GM19025 (cell line): ENCODE results near the gene UXS1.
"Not testable (repeated sequence)": the region's sequence is repeated elsewhere in the genome, so short reads cannot be mapped to it uniquely, and the experiment has no call there.

Source experiments
- ATAC-seq: cut with Tn5 transposase; IDR thresholded peaks from one replicate; pipeline ENCODE4 v1.9.1; 2021; ENCODE audit warnings: mild to moderate bottlenecking, low read depth, moderate library complexity; ENCODE audit not compliant: unreplicated experiment

The UXS1 gene

DNA sequence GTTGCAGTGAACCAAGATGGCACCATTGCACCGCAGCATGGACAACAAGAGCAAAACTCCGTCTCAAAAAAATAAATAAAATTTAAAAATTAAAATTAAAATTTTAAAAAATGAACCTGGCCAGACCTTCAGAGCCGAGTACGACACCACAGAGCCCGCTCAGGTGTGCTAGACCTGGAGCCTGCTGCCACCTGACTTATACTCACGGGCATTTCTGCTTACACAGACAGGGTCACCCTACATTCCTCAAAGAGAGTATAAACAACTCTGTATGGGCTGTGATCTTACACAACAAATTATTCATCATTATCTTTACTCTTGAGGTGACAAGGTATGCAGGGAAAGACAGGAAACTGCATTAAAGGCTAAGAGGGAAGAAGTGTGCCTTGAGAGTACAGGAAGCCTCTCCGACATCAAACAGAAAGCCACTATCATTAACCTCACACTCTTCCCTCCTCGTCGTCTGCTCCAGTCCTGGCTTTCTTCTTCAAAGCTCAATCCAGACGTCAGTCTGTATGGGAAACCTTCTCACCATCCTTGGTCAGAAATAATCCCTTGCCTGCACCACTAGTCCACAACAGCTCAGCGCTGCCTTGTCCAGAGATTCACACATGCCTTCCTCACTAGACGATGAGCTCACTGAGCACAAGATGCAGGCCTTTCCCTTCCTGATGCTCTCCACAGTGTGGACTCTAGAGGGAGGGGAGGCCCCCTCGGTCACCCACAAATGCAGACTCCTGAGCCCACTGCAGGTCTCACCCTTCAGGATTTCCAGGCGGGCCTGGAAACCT lies 56.2 kb downstream of the UXS1 start:
- ATAC-seq, result no peak

DNA sequence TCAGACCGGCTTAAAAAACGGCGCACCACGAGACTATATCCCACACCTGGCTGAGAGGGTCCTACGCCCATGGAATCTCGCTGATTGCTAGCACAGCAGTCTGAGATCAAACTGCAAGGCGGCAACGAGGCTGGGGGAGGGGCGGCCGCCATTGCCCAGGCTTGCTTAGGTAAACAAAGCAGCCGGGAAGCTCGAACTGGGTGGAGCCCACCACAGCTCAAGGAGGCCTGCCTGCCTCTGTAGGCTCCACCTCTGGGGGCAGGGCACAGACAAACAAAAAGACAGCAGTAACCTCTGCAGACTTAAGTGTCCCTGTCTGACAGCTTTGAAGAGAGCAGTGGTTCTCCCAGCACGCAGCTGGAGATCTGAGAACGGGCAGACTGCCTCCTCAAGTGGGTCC lies 62.9 kb downstream of the UXS1 start:
- ATAC-seq, result not testable (repeated sequence)

DNA sequence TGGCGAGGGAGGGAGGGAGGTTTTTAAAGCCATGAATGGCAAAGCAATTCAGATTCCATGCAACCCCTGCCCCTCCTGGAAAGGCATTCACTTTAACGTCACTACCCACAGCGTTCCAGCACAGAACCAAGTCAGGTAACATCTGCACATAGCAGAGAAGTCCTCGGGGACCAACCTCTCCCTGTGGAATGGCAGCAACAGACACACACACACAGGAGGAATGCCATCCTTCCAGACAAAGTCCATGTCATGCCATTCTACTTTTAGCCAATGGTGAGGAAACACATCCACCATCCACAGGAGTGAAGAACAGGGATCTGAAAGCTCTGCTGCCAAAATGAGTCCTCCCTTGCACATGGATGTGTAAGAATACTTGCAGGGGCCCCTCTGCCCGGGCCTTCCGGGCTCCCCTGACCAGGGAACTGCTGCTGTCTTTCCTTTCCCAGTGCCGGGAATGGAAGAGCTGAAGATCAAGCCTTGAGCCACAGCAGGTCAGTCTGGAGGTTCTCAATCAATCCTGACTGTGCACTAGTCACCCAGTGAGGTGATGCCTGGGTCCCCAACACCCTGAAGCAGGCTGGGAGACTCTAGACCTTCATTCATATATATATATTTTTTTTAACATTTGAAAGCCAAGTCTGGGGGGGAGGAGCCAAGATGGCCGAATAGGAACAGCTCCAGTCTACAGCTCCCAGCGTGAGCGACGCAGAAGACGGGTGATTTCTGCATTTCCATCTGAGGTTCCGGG lies 63.7 kb downstream of the UXS1 start:
- ATAC-seq, result no peak

DNA sequence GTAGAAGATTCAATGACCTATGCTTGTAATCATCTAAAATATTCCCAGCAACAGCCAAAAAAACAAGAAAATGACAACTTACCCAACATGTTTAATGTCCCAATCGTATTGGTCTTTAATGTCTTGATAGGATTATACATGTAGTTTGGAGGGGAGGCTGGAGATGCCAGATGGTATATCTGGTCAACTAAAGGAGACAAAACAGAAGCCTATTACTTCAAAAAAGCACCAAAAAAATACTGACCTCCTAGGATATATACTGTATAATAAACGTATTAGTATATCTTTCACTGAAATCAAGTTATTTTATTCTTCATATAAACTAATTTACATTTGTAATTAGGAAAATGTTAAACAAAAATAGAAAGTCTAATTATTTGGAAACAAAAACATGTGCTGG lies 64.5 kb downstream of the UXS1 start:
- no peak for ATAC-seq

DNA sequence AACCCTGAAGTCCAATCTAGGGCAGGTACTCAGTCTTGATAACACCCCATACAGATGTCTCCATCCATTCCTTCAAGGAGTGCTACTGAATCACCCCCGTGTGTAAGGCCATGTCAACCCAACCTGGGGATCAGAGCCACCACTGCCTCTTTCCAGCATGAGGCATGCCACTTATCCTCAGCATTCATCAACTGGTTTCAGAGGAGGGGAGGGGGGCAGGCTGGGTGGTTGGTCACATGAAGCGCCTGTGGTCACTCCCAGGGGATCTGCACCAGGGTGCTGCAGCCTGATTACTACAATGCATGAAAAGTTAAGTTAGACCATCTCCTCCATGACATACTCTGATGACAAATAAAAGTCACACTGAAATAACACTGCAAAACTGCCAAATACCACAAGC lies 65.0 kb downstream of the UXS1 start:
- no peak for ATAC-seq

DNA sequence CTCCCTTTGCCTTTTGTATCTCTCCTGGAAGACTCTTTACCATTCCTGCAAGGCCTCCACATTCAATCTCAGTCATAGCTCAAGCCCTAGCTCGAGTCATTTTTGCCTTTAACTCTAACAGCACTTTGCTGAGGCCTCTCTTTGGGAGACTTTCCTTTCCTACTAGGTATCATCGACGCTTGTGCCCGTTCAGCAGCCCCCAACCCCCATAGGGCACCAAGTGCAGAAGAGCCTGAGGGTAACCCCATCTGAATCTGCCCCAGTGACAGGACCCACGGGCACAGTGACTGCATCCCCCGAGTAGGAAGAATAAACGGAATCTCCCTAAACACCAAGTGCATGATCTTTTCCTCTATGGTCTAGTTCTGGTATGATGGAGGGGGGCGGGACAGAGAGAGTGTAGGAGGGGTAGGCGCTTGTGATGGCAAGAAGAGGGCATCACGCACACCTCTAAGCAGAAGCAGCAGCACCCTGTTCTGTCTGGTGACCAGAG lies 66.3 kb downstream of the UXS1 start:
- ATAC-seq, result no peak

DNA sequence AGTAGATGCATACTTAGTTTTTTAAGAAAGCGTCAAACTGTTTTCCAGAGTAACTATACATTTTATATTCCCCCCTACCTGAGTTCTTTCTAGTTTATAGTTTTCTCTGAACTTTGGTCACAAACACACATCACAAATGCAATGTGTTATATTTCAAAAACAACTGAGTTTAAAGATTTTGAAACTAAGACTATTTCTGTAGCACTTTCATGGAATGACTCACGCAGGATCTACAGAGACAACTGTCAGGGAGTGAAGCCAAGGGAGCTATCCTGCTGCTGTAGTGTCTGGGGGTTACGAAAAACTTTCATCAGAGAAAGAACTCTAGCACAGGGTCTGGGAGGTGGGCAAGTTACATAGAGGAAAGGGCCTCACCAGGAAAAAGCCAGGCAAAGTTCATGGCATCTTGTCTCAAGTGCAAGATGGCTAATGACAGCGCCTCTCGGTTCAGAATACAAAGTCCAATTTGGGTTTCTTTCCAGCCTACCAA lies 66.8 kb downstream of the UXS1 start:
- ATAC-seq, result no peak

DNA sequence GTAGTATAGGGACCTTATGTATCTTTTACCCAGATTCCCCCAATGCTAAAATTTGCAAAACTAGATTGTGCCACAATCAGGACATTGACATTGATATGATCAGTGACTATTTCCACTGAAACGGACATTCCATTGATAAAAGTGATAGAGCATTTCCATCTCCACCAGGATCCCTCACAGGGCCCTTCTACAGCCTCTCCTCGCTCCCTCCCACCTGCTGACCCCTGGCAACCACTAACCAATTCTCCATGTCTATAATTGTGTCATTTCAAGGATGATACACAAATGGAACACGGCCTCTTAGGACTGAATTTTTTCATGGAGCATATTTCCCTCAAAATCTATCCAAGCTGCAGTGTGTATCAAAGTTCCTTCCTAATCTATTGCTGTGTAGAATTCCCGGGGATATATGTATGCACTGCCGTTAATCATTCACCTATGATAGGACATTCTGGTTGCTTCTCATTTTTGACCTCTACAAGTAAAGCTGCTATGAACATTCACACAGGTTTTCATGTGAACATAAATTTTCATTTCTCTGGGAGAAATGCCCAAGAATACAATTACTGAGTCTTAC lies 67.3 kb downstream of the UXS1 start:
- ATAC-seq, result no peak

DNA sequence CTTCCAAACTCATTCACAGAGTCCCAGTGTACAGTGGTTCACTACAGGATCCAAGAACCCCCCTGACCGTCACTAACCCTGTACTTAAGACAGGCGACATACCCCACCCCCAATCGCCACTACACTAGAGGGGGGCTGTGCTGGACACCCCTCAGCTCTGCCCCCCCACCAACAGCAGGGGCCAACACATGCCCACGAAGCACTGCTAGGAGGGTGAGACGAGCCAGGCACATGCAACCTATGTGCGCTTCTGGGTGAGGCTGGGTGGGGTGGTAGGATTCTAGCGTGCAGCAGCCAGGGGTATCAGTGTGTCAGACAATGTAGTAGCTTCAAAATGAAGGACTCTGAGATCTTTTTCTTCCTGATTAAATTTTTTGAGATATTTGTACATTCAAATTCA lies 67.8 kb downstream of the UXS1 start:
- no peak for ATAC-seq

DNA sequence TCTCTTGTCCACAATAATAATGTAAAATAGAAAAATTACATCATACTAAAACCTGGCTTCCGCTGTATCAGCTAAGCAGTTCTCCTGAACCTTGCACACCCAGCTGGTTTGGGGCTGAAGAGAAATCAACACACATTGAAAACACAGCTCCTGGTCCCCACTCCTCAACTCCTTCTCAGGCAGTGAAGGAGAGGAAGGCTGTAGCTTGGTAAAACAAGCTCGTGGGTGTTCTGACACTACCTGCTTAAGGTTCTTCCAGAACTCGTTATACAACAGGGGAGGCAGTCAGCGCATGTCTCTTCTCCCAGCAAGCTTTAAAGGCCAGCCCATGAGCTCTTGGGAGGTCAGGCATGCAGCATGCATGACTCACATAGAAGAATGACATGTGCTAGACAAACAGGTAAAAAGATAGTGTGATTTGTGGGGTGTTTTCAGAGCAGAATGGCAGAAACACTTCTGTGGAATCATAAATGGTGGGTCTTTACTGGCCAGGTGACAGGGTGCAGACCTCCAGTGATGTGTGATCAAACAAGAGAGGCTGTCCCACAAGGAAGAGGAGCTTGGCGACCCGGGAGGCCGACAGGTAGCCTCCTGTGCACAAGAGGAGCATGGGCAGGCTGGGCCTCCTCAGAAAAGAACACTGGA lies 69.1 kb downstream of the UXS1 start:
- ATAC-seq, result no peak

DNA sequence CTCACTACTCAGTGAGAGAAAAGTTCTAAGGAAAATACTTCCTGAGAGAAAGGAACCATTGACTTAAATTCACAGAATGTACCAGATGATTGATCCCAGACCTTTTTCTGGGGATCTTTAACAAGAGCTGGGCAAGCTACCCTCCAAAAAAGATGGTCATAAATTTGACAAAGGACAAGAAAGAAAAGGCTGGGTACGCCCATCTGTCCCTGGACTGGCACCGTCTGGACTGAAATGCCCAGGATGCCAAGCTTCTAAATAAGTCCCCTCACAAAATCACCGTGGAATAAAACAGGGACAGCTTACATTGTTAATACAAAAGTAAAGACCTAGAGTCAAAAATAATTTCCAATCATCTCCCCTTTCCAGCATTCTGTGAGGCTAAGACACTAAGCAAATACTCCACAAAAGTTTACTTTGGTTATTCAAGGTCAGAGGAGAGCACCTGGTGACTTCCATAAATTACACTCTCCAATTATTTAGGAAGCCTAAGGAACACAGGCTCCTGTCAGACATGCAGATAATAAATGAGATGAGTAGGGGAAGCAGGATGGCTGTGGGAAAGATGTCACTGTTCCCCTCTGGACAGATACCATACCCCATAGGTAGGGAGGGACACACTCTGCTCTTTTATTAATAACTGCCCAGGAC lies 69.9 kb downstream of the UXS1 start:
- no peak for ATAC-seq

DNA sequence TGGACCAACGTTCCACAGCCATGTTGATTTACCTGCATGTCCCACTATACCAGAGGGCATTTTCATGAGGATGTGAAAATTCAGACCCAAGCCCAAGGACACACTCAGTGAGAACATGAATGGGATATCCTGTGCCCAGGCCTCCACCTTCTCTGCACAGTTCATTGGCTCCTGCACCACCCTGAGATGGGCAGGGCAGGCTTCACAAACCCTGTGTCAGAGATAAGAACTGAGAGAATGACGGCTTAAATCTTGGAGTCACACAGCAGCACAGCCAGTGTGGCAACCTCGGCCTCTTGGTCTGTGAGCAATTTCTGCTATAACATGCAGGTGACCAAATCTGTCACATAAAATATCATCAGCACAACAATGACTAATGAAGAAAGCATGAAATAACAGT lies 71.9 kb downstream of the UXS1 start:
- ATAC-seq, result no peak

DNA sequence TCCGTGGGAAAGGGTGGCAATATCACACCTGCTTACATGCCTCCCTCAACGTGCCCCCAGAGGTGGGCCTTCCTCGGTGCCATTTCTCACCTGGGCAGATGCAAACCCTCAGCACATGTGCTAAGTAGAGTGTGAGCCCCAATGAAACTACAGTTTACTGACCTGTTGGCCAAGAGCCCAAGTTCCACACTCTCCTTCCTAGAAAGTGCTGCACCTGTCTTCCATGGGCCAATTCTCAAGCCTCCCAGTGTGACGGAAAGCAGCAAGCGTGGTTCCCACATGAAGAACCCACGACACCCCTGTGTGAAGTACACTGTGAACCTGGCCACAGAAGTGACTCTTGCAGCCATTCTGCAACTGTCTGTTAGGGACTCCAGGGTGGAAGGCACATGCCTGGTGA lies 73.7 kb downstream of the UXS1 start:
- ATAC-seq, result no peak

DNA sequence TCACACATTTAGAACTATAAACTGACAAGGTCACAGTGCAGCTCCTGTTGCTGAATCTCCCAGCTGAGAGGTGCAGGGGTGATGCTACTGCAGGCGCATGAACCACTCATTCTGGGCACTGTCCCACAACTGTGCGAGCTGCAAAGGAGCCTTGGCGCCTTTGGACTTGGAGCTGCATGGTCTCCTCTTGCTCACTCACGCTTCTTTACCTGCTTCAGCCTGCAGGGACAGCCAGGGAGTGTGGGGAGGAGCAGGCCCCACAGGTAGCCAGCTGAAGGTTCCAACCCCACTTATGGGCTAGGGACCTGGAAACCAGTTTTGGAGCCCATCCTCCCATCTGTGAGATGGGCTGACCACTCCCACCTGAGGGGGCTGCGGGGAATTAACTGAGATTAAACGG lies 75.0 kb downstream of the UXS1 start:
- no peak for ATAC-seq

DNA sequence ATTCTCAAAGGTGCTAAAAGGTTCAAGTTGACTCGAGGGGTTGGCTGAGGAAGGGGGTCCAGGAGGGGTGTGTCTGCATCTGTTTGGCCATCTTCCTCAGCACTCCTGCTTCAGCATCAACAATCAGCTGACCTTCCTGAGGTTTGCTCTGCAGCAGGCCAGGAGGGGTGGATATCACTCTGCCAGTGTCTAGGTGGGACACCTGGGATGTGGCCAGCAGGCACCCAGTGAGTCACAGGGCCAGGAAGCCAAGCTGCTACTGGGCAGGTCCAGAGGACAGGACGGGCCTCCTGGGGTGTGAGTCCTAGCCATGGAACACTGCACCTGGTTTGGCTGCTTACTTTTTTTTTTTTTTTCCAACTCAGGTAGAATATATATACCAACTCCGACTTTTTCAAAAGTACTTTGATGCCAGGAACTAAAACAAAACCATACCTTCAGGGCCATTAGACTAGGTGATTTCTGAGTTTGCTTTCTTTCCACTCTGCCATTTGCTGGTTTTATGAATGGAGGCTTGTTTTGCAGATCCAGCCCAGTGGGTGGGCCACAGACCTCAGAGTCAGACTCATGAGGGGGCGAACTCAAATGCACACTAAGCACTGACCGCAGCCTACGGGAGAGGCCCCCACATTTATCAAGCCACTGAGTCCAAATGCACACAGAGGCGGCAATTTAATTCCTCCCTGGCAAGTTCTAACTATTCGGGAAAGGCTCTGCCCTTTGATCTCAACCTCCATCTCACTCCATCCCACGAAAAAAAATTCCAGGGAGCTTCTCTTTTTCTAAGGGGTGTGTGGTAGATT lies 76.0 kb downstream of the UXS1 start:
- no peak for ATAC-seq

DNA sequence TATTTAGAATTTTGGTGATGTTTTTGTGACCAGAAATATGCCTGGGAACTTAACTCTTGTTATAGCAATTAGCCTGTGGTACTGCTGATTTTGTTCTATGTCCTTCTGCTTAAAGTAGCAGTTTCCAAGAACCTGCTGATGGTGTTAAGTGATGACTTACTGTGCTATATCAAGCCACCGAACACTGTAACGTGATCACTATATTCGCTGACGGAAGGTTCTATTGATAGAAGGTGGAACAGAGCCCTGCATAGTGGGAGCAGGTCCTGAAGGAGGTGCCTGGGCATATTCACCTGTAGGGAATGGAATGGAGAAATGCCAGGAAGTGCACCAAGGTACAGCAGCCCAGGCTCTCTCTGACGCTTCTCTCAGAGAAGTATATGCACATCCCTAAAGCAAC lies 76.8 kb downstream of the UXS1 start:
- no peak for ATAC-seq

DNA sequence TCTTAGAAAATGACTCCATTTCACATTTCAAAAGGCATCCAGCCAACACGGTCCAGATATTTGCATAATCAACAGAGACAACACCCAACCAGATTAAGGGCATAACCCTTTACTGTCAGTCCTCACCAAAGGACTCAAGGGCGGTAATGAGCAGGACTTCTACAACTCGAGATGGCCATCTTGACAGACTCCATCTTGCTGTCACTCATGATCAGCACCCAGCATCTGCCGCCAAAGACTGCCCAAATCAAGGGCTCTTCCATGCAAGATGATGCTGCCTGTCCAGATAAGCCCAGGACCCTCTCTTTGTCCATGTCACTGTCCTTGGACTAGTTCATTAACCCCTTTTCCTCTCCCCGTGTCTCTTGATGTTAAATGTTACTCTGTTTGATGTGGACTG lies 77.9 kb downstream of the UXS1 start:
- ATAC-seq, result no peak

DNA sequence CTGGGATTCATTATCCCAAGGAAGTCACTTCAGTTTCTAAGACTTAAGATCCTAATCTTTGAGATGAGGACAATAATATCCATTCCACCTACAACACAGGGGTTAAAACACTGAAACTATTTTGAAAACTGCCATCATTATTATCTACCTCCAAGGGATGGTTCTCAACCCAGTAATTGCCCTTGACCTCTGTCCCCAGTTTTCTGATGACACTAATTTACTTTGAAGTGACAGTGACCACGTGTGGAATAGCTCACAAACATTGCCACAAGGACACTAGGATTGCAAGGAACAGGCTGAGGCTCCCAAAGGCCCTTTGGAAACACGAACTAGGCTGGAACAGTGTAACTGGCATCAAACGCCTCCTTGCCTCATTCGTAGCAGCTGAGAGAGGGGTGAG lies 78.4 kb downstream of the UXS1 start:
- ATAC-seq, result no peak

DNA sequence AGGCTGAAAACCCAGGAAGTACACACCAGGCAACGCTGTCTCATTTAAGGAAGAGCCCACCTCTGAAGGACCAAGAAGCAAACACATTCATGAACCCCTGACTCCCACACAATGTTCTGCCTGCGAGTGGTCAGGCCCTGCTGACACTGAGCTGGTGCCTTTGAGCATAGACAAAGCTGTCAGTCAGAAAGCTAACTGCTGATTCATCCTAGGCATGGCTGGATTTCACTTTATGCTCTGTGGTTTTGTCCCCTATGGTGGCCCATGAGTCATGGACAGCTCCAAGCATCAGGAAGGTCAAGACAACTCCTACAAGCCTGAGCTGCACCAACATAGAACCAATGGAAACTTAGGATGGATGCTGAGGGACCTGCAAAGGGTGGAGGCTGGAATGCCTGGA lies 78.9 kb downstream of the UXS1 start:
- ATAC-seq, result peak; percentile 74

DNA sequence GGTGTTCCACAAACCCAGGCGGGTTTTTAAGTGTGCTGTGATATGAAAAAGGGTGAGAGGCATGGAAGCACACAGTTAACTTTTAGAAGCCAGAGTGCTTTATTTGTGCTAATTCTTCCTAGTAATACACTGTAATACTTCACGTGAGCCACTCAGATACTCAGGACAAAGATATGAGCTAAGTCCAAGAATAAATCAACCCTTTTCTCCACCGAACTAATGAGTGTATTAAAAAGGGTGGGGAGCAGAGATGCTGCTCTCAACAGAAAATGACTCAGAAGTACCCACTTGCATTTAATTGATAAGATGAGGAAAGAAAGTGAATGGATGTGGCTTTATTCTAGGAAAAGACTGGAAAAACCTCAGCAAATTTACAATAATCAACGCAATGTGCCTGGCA lies 79.9 kb downstream of the UXS1 start:
- ATAC-seq, result no peak
